HepG2 (cell line): ENCODE measurements around the gene AFF2.

Experiments
- POLR2AphosphoS5 ChIP-seq: IDR thresholded peaks from 2 replicates; pipeline ENCODE4 v1.6.1; 2012; ENCODE audit warnings: low read depth, low read length
- SALL2 ChIP-seq: sonication (generic); formaldehyde crosslinking; IDR thresholded peaks from 2 replicates; pipeline ENCODE4 v1.8.1; 2023; ENCODE audit warnings: mild to moderate bottlenecking, missing genetic modification reagents, inconsistent platforms

DNA sequence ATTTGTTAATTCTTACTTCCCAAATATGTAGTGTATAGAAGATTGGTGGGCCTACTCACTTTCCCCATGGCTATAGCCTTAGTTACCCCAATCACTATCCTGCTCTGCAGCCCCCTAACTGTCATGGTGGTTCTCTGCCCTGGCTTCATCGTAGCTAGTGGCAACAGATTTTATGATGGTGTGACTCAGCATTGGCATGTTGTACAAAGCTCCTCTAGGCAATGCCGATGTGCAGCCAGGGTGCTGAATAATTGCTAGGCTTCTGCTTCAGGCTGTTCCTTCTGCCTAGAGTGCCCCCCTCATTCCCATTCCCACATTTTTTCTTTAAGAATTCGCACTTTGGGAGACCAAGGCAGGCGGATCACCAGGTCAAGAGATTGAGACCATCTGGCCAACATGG lies 35.2 kb downstream of the AFF2 start:
- TF ChIP-seq POLR2AphosphoS5 (no peak), SALL2 (CRISPR knock-in tag) (no peak)
